Testis (tissue), 3 donors: Measurements from ENCODE around the gene DYNLRB2. TPM values are rescaled to one million over a fixed set of nuclear protein-coding genes. Genes with fewer than 3 reads are reported as not detected.

Source experiments
- DNase-seq: peaks from one replicate; pipeline ENCODE4 v3.0.0-alpha.2; 2019
- H3K27ac ChIP-seq, 2 donors: fragments of 200-600 bp; sonication (generic); one replicate each; pipeline ENCODE4 v1.5.1; 2019
- H3K27me3 ChIP-seq: fragments of 200-600 bp; sonication (generic); one replicate; pipeline ENCODE4 v1.5.1; 2019
- H3K36me3 ChIP-seq: fragments of 200-600 bp; sonication (generic); one replicate; pipeline ENCODE4 v1.5.1; 2017; ENCODE audit warnings: low read depth; ENCODE audit errors: missing control alignments
- H3K4me1 ChIP-seq: fragments of 200-600 bp; sonication (generic); one replicate; pipeline ENCODE4 v1.5.1; 2019
- H3K4me3 ChIP-seq, 2 donors: fragments of 200-600 bp; sonication (generic); one replicate each; pipeline ENCODE4 v1.5.1; 2017 to 2019
- H3K9me3 ChIP-seq: fragments of 200-600 bp; sonication (generic); one replicate; pipeline ENCODE4 v1.5.1; 2017
- POLR2A ChIP-seq: fragments of 450-650 bp; IDR thresholded peaks from one replicate; pipeline ENCODE4 v1.6.1; 2017; ENCODE audit warnings: antibody characterized with exemption, mild to moderate bottlenecking, moderate library complexity
- WGBS, 2 donors: methylation state at CpG; one replicate each; pipeline ENCODE4 v1.1.5; 2018; 5-methylcytosine and 5-hydroxymethylcytosine counted together
- intact Hi-C: fragments of 100-400 bp; cut with DNase I; formaldehyde crosslinking; loops from one replicate; pipeline ENCODE4 v1.15.1; 2023; ENCODE audit warnings: low total_unique reads
- polyA plus RNA-seq: library from polyadenylated mRNA; stranded (reverse); fragments of 350-450 nt; fragmentation: Illumina TruSeq; extraction: RNeasy Lipid Tissue Mini Kit (QIAGEN cat#74804); gene quantifications from one replicate; pipeline ENCODE4 v1.2.3, GENCODE V29; 2014; ENCODE audit warnings: low read depth, low replicate concordance; ENCODE audit not compliant: insufficient read depth
- total RNA-seq, 2 donors: library from RNA; depleted of rRNA; stranded (reverse); fragments of >200 nt; gene quantifications; one replicate each; pipeline ENCODE4 v1.2.3, GENCODE V29; 2016
- TF ChIP-seq, protein P1 (sequence below), 3 experiments: fragments of 450-650 bp in 2 of 3; fragments of 200-600 bp in 1 of 3; sonication (generic) in 1 of 3; IDR thresholded peaks; one replicate each; pipeline ENCODE4 v1.5.1; 2016 to 2019; ENCODE audit warnings: antibody characterized with exemption in 3 of 3, mild to moderate bottlenecking in 2 of 3, moderate library complexity in 1 of 3

DYNLRB2 gene
- total and polyA plus RNA-seq, 3 donors from 2014 or later: 95.3 to 436 (median 153) TPM

DNA sequence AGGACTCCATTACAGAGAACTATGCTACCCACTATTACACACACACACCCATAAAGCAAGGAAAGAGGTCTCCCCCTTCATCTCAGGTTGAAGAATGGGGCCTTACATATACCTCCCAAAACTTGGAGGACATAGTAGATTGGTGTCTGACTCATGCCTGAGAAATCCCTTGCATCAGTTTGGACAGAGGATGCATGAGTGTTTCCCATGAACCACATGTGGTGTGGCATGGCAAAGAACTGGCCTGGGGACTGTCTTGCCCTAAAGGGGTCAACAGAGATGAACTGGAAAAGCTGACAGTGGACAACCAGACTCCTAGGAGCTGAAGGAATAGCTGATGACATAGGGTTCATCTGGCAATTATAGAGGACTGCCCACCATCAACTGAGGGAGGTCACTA, 54.0 kb downstream of the DYNLRB2 start:
- no peaks in the 10 kb centered on the region for H3K4me1 ChIP-seq
- no peak overlapping the region for H3K4me3 ChIP-seq
- H3K36me3 ChIP-seq: no peaks in the 10 kb centered on the region
- intact Hi-C loops: no loop called here
- H3K27me3 ChIP-seq: no peaks in the 10 kb centered on the region
- no peak overlapping the region for H3K27ac ChIP-seq
- DNase-seq: no peak
- TF ChIP-seq, protein P1, sequence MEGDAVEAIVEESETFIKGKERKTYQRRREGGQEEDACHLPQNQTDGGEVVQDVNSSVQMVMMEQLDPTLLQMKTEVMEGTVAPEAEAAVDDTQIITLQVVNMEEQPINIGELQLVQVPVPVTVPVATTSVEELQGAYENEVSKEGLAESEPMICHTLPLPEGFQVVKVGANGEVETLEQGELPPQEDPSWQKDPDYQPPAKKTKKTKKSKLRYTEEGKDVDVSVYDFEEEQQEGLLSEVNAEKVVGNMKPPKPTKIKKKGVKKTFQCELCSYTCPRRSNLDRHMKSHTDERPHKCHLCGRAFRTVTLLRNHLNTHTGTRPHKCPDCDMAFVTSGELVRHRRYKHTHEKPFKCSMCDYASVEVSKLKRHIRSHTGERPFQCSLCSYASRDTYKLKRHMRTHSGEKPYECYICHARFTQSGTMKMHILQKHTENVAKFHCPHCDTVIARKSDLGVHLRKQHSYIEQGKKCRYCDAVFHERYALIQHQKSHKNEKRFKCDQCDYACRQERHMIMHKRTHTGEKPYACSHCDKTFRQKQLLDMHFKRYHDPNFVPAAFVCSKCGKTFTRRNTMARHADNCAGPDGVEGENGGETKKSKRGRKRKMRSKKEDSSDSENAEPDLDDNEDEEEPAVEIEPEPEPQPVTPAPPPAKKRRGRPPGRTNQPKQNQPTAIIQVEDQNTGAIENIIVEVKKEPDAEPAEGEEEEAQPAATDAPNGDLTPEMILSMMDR (IDR thresholded peaks at IDR 0.05): no peak
- TF ChIP-seq POLR2A: no peak
- no peaks in the 10 kb centered on the region for H3K9me3 ChIP-seq

GRCh38 chr16:80596507-80597207, 55.9 kb downstream of the DYNLRB2 start:
- no peaks in the 10 kb centered on the region for H3K36me3 ChIP-seq

DNA sequence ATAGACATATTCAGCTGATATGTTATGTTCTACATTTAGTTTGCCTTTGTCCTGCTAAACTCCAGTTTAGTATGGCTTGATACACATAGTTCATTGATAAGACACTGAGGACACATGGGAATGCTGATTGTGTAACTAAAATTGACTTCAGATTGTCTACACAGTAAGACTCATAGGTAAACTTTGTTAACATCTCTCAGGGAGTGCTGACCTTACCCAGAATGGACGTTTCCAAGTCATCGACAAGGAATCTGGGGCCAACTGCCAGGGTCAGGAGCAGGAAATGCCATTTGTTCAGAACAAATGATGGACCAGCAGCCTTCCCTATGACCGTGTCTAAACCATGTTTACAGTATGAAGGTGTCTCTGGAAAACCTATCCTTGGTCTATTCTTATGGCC, 58.7 kb downstream of the DYNLRB2 start:
- H3K27me3 ChIP-seq: no peaks in the 10 kb centered on the region
- WGBS, 2 donors: 83 to 85% methylated on average over 3 of the region's 3 CpGs

More at GRCh38 chr16:80596507-80597207, 55.9 kb downstream of the DYNLRB2 start:
- intact Hi-C loops: no loop called here
- Histone ChIP-seq H3K4me1 (no peaks in the 10 kb centered on the region), H3K9me3 (no peaks in the 10 kb centered on the region), H3K27me3 (no peaks in the 10 kb centered on the region), H3K4me3 (no peak overlapping the region), H3K27ac (no peak overlapping the region)
- TF ChIP-seq POLR2A: no peak
- TF ChIP-seq, protein P1 (IDR thresholded peaks at IDR 0.05): no peak
- DNase-seq: no peak
- 87 to 88% methylated on average over 7 of the region's 7 CpGs for WGBS, 2 donors

More for the DNA sequence above, 58.7 kb downstream of the DYNLRB2 start:
- intact Hi-C loops: no loop called here
- Histone ChIP-seq H3K9me3 (no peaks in the 10 kb centered on the region), H3K4me1 (no peaks in the 10 kb centered on the region), H3K36me3 (no peaks in the 10 kb centered on the region), H3K27ac (no peak overlapping the region), H3K4me3 (no peak overlapping the region)
- DNase-seq: no peak
- no peak for TF ChIP-seq POLR2A
- TF ChIP-seq, protein P1 (IDR thresholded peaks at IDR 0.05): no peak
